ENCODE results near the gene RBP7.
"Not testable (repeated sequence)": the region's sequence is repeated elsewhere in the genome, so short reads cannot be mapped to it uniquely, and the experiment has no call there.

The RBP7 gene
- 0.39 to 5.4 (median 2.3) reads per million in 17 experiments for total RNA-seq

DNA sequence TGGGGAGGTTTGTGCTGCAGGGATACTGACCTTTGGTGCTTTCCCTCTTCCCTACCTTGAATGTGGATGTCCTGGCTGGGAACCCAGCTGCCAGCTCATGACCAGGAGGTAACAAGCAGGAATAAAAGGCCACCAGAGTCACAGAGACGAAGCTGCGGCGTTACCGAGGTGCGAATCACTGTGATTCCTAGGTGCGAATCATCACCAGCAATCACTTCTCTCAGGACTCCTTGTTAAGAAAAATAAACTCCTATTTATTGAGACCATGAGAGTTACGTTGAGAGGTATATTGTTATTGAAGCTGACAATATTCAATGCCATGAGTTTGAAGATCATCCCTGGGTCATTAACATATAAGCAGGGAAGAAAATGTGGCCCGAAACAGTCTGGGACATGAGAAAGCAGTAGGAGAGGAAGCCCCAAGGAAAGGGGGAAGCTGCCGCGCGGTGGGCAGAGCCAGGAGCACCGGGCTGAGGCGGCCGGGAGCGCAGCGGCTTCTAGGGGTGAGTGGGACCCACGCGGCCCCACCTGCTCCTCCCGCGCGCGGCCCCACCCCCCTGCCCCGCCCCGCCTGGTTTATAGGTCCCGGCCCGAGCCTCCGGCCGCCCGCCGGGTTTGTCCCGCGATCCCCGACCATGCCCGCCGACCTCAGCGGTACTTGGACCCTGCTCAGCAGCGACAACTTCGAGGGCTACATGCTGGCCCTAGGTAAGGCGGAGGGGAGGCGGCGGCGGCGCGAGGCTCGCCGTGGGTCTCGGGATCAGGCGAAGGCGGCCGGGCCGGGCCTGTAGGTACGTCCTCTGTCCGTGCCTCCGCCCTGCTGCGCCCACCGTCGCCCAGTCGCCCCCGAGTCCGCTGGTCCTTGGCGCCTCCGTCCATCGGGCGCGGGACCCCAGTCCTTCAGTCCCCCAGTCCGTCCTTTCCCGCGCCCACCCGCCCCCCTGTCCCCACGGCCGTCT is at the start of gene RBP7:
Gene RBP7 (plus strand): TSS at position 605 of the 959 bp plus-strand sequence. CDS start 31 bp downstream, at position 636.
- DNase-seq = peak; percentile 57 to 80 (median 66)

DNA sequence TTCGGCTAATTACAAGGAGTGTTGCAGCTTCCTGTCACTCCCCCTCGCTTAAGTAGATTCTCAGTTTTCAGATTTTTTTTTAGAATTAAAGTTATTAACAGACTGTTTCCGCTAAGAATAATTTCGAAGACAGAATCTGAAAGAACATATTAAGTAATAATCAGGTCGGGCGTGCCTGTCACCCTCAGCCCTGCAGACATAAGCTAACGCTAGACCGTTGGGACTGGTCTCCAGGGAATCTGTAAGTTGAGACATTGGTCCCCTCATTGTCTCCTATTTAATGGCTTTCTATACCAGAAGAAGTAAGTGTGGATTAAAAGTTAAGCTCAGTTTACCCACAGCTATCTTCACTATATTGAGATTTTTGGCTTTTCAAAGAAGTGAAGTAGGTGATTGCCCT is 39.3 kb upstream of the RBP7 start:
- no peak for DNase-seq

DNA sequence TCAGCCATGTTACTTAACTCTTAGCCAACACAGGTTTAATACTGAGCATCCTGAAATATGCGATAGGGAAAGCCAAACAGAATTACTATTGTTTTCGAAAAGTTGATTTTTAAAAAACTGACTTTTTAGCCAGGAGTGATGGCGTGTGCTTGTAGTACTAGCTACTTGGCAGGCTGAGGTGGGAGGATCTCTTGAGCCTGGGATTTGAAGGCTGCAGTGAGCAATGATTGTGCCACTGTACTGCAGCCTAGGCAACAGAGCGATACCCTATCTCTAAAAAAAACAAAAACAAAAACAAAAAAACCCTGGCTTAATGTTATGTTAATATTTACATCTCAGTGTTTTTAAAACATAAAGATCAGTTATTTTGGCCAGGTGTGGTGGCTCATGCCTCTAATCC is 37.0 kb upstream of the RBP7 start:
- no peak for DNase-seq

DNA sequence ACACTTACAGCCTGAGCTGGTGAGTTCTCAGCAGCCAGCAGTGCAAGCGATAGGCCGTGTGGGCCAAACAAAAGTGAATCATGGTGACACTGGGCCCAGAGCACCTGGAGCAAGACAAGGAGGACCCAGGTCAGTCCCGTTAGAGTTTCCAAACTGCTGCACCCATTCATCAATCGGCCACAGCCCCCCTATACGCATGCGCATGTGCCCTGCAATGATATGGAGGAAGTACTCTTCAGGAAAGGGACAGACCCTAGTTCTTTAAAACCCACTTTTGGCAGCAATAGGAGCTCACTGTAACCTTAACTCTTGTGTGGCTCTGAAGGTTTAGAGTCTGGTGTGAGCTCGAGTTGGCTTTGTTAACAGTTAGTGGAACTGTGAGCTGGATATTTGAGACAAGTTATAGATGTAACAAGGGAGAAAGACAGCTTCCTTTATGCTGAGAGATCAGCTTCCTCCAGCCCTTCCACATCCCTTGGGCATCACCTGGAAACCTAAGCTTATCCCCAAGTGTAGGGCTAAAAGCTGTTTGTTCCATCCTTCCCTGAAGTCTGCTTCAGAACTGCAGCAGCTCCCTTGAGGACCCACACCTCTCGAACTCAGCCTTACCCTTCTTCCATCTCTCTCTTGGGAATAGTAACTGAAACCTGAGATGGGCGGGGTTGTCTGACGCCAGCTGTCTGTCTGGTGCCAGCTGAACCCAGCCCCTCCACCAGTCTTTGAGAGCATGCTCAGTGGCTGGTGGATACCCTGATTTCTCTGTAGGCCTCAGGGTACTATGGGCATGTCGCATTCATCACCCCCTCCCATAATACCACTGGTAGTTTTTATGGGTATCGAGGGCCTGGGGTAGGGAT is 36.1 kb upstream of the RBP7 start:
- no peak for DNase-seq

DNA sequence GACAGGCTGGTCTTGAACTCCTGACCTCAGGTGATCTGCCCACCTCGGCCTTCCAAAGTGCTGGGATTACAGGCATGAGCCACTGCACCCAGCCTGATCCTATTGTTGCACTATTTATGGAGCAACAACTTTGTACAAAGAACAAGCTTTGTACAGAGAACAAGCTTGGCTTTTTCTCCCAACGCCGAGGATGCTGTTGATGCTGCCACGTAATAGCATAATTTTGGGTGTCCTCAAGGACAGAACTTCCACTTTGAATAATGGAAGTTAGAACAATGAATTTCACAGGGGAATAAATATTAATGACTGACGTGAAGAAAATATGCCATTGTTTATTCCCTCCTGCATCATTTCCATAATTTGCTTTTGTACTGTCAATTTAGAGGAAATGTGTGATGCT is 12.8 kb upstream of the RBP7 start:
- DNase-seq = no peak

DNA sequence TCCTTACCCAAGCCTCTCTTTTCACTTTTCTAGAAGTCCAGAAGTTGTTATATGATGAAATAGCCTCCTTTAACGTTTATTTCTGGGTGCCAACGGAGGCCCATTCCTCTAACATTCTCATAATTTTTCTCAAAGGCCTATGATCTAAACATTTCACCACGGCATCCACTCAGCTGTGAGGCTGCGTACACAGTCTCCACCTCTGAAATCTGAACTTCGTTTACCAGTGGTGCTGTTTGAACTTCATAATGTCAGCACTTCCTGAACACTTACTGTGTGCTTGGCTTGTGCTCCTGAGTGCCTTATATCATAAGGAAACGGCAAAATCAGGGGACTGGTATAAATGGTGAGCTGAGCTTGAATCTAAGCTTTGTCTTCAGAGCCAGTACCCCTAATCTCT is 12.0 kb upstream of the RBP7 start:
- no peak for DNase-seq

DNA sequence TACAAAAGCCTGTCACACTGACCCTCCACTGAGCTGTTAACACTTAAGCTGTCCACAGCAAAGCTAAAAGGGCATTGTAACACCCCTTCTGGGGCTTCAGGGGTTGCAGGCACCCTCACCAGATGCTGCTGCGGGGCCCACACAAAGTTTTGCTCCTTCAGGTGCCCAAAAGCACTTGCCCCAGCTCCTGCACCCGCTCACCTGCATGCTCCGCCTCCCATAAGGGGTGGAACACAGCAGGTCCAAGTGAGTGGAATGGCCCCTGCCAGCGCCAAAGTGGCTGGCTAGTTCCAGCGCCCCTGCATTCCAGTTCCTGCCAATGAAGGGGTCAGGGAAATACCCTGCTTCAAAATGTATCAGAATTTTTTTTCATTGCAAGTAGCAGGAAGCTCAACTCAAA is 7.3 kb upstream of the RBP7 start:
- no peak for DNase-seq

DNA sequence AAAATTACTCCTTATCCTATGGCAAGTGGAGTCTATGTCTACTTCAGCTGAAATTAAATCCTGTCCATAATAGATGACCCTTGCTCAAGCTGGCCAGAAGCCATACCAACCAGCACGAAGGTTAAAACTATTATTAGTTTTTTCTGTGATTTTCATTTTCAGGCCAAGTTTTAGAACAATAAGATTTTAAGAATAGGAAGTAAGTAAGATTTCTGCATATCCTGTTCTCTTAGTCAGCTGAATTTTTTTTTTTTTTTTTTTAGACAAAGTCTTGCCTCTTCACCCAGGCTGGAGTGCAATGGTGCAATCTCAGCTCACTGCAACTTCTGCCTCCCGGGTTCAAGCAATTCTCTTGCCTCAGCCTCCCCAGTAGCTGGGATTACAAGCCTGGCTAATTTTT is 6.1 kb upstream of the RBP7 start:
- DNase-seq = peak; percentile 15 to 76 (median 58)

DNA sequence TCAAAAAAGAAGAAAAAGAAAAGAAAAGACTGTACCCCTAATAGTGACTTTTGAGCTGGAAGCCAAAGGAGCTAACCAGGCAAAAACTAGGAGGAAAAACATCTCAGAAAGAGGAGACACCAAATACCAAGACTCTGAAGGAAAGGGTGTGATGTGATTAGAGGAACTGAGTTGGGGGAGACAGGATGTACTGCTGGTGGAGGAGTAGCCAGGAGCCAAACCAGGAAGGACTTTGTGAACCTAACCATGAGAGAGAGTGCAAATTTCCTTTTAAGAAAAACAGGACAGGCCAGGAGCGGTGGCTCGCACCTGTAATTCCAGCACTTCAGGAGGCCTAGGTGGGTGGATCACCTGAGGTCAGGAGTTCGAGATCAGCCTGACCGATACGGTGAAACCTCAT is 4.1 kb upstream of the RBP7 start:
- DNase-seq = peak in 3 of 4 experiments; percentile 26 to 40 (median 33)

DNA sequence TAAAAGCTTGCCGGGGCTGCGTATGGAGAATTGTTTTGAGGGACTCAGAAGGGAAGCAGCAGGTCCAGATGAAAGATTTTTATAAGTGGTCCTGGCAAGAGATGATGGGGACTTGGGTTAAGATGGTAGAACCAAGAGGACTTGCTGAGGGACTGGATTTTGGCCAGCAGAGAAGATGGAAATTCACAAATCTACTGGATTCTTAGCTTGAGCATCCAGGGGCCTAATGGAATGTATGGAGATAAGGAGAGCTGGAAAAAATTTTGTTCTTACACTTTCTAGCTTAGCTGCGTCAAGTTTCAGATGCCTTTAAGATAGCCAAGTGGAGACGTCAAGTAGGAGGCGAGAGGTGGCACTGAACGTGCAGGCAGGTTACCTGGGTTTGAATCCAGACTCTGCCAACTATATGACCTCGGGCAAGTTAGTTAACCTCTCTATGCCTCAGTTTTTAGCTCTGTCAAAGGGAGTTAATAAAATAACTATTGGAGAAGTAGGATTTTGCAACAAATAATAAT is 3.4 kb upstream of the RBP7 start:
- no peak for DNase-seq

DNA sequence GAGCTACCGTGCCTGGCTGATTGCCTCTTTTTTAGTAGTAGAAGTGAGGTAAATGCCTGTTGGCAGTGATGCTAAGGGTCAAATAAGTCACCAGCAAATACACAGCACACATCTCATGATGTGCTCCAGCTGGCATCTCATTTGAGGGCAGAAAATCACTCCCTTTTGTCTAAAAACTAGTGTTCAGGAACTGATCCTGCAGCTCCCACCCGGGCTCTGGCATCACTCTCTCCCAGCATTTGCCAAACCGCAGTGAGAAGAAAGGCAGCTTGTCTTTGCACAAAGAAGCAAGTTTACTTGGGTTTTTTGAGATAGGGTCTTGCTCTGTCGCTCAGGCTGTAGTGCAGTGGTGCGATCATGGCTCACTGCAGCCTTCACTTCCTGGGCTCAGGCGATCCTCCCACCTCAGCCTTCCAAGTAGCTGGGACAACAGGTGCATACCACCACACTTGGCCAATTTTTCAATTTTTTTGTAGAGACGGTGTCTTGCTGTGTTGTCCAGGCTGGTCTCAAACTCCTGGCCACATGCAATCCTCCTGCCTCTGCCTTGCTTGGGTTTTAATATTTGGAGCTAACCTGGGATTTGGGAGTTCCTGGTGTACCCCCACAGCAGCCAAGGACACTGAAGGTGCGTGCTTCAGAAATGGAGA is 4.1 kb downstream of the RBP7 start:
- DNase-seq = no peak

DNA sequence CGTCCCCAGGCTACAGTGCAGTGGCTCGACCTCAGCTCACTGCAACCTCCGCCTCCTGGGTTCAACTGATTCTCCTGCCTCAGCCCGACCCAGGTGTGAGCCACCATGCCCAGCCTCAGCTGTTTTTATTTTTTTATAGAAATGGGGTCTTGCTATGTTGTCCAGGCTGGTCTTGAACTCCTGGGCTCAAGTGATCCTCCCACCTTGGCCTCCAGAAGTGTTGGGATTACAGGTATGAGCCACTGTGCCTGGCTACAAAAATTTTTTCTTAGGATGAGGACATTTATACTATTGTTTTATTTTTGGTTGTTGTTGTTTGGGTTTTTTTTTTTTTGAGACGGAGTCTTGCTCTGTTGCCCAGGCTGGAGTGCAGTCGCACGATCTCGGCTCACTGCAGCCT is 8.2 kb downstream of the RBP7 start:
- not testable (repeated sequence) for DNase-seq

DNA sequence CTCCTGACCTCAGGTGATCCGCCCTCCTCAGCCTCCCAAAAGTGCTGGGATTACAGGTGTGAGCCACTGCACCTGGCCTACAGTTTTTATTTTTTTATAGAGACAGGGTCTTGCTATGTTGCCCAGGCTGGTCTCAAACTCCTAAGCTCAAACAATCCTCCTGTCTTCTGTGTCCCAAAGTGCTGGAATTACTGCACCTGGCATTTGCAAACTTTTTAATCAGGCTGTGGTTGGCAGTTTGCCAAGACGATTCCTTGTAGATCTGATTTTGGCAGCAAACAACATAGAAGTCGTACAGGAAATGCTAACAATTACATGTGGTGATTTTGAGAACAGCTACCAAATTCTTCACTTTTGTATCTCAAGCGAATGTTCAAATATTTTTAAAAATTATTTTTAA is 10.1 kb downstream of the RBP7 start:
- no peak for DNase-seq

DNA sequence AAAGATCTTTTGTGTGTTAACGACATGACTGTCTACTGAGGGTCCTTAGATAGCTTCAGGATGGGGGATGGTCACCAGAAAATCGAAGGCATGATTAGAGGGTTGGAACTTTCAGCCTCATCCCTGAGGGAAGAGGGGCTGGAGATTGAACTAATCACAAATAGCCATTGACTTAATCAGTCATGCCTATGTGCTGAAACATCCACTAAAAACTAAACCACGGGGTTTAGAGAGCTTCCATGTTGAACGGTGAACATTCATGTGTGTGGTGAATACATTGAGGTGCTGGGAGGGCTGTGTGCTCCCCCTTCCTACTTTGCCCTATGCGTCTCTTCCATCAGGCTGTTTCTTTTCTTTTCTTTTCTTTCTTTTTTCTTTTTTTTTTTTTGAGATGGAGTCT is 17.0 kb downstream of the RBP7 start:
- no peak for DNase-seq

DNA sequence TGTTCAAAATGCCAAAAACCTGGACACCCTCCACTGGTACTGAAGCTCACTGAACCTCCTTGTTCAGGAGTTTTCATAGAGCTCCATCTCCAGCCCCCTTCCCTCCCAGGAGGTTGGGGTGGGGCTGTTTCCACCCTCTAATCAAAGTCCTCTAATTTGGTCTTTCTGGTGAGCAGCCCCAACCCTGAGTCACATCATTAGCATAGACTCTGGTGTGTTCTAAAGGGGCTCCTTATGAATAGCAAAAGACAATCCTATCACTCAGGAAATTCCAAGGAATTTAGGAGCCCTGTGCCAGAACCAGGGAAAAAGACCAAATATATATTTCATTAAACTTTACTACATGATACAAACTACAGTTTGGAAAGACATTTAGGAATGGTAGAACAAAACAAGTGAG is 22.5 kb downstream of the RBP7 start:
- no peak for DNase-seq

DNA sequence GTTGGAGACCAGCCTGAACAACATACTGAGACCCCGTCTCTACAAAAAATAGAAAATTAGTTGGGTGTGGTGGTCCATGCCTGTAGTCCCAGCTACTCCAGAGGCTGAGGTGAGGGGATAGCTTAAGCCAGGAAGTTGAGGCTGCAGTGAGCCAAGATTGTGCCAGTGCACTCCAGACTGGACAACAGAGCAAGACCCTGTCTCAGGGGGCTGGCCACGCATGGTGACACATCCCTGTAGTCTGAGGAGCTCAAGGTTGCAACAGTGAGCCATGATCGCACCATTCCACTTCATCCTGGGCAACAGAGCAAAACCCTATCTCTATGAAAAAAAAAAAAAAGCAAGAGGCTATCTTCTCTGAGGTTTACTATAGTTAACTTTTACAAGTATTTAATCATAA is 23.1 kb downstream of the RBP7 start:
- no peak for DNase-seq

DNA sequence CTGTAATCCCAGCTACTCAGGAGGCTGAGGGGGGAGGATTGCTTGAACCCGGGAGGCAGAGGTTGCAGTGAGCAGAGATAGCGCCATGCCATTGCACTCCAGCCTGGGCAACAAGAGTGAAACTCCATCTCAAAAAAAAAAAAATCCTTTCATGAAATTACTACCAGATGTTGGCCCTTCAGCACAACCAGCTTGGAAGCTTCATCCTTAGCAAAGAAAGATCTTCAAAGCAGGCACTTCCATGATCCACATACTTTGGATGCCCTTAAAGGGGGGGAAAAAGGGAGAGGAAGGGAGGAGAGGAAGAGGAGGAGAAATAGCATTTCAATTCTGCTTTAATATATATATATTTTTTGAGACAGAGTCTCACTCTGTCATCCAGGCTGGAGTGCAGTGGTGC is 23.6 kb downstream of the RBP7 start:
- not testable (repeated sequence) for DNase-seq

DNA sequence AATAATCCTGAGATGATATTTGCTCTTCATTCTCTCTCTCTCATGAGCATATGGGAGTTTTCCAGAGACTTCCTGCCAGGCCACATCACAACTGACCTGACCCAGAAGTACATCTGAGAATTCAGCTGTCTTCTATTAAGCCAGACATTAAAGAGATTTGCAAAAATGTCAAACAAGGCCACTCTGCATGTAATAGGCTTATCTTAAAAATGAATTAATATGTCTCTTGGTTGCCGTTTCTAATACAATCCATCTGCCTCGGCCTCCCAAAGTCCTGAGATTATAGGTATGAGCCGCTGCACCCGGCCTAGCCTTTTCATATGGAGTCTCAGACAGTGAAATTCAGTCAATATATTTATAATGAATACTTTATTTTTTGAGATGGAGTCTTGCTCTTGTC is 25.0 kb downstream of the RBP7 start:
- not testable (repeated sequence) for DNase-seq

DNA sequence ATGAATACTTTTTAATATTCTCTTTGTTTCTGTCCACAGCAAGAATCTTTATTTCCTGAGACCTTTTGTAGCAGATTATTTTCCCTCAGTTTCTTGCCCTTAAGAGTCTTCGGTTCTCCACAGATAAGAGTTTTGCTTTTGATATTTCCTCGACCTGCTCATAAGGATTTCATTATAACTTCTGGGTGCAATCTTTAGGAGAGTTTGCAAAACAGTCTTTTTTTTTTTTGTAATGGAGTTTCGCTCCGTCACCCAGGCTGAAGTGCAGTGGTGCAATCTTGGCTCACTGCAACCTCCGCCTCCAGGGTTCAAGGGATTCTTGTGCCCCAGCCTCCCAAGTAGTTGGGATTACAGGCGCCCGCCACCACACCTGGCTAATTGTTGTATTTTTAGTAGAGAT is 25.6 kb downstream of the RBP7 start:
- peak; percentile 9 to 50 (median 47) for DNase-seq

DNA sequence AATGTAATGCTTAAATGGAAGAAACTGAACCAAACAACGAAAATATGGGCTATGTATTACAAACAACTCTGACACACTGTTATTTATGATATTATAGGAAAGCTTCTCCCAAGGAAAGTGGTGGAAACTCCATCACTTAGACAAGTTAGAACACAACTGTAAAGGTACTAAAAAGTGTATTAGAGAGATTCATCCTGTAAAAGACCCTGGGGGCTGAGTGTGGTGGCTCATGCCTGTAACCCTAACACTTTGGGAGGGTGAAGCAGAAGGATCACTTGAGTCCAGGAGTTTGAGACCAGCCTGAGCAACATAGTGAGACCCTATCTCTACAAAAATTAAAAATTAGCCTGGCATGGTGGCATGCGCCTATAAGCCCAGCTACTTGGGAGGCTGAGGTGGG is 28.3 kb downstream of the RBP7 start:
- DNase-seq = no peak

DNA sequence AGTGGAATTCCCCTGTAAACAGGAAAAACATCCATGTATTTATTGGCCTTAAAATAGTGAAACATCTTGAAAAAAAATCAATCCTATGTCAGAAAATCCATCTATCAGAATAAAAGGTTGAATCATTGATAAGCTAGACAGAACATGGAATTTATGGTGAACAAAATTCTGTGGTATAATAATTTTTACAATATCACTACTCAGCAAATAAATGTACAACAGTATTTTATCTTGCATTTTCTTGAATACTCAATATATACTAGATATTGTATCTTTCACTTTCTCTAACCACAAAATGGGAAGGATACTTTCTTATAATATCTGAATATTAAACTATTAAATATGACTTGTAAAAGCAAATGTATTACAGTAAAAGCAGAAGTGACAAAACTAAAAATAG is 30.0 kb downstream of the RBP7 start:
- peak in 1 of 4 experiments; percentile 19 for DNase-seq

DNA sequence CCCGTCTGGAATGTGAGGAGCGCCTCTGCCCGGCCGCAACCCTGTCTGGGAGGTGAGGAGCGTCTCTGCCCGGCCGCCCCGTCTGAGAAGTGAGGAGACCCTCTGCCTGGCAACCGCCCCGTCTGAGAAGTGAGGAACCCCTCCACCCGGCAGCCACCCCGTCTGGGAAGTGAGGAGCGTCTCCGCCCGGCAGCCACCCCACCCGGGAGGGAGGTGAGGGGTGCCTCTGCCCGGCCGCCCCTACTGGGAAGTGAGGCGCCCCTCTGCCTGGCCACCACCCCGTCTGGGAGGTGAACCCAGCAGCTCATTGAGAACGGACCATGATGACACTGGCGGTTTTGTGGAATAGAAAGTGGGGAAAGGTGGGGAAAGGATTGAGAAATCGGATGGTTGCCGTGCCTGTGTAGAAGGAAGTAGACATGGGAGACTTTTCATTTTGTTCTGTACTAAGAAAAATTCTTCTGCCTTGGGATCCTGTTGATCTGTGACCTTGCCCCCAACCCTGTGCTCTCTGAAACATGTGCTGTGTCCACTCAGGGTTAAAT is 32.0 kb downstream of the RBP7 start:
- DNase-seq = peak; percentile 34 to 48 (median 45)

Measured in suppressor macrophage (primary cell).